Measurements from ENCODE around the gene INPP4A.

DNA sequence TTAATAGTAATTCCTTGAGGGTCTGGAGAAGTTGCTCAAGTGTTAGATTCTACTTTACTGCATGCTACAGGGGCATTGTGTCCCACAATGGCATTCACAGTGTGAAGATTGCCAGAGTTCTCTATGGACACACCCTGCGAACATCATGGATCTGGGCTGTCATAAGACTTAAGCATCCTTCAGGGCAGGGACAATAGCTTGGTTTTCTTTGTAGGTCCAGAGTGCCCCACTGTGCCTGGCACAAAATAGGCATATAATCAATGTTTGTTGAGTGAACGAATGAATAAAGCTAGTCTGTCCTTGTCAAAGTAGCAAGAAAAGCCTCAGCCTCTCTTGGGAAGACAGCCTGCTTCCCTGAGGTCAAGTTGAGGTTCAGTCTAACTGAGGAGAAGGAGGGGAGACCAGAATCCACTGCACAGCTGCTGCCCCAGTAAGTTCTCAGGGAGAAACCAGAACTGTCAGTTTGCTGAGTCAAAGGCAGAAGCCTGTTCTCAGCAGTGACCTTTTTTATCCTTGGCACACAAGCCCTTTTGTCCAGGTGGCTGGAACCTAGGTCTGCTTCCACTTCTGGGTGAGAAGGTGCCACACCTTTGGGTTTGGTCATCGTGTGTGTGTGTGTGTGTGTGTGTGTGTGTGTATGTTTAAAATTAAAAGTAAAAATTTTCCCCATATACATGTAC lies 15.0 kb downstream of the INPP4A start:
- no peak for TF ChIP-seq POLR2A (IDR thresholded peaks at IDR 0.05)
- TF ChIP-seq, protein P1, sequence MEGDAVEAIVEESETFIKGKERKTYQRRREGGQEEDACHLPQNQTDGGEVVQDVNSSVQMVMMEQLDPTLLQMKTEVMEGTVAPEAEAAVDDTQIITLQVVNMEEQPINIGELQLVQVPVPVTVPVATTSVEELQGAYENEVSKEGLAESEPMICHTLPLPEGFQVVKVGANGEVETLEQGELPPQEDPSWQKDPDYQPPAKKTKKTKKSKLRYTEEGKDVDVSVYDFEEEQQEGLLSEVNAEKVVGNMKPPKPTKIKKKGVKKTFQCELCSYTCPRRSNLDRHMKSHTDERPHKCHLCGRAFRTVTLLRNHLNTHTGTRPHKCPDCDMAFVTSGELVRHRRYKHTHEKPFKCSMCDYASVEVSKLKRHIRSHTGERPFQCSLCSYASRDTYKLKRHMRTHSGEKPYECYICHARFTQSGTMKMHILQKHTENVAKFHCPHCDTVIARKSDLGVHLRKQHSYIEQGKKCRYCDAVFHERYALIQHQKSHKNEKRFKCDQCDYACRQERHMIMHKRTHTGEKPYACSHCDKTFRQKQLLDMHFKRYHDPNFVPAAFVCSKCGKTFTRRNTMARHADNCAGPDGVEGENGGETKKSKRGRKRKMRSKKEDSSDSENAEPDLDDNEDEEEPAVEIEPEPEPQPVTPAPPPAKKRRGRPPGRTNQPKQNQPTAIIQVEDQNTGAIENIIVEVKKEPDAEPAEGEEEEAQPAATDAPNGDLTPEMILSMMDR (IDR thresholded peaks at IDR 0.05): no peak

All from esophagus squamous epithelium (tissue), 4 donors.